Stimulated activated CD8-positive, alpha-beta memory T cell treated with anti-CD3 and anti-CD28 coated beads, Interleukin-12 subunit alpha, Interleukin-12 subunit beta, amount 100 ng/mL, for 24 hours (primary cell): ENCODE measurements around the gene MEI4.
"Not testable (repeated sequence)": the region's sequence is repeated elsewhere in the genome, so short reads cannot be mapped to it uniquely, and the experiment has no call there.

Source experiments
- DNase-seq: peaks from one replicate; pipeline ENCODE4 v3.0.0-alpha.2; 2020; ENCODE audit errors: extremely low read depth

Gene MEI4

GRCh38 chr6:77652739-77653138 lies at the start of gene MEI4:
Gene MEI4, plus strand, starts transcription at chr6:77653039. Its CDS starts 37,633 bp downstream, at chr6:77690672.
- DNase-seq: no peak

GRCh38 chr6:77604476-77604875 lies 48.4 kb upstream of the MEI4 start:
- DNase-seq: no peak

- no peak for DNase-seq
Observed at GRCh38 chr6:77607004-77607403, 45.8 kb upstream of the MEI4 start.

- DNase-seq: no peak
Observed at GRCh38 chr6:77609106-77609505, 43.7 kb upstream of the MEI4 start.

- no peak for DNase-seq
Observed at GRCh38 chr6:77619114-77619513, 33.7 kb upstream of the MEI4 start.

GRCh38 chr6:77620278-77620882 lies 32.5 kb upstream of the MEI4 start:
- DNase-seq: no peak

GRCh38 chr6:77624515-77624914 lies 28.3 kb upstream of the MEI4 start:
- no peak for DNase-seq

- no peak for DNase-seq
Observed at GRCh38 chr6:77626426-77626825, 26.4 kb upstream of the MEI4 start.

- no peak for DNase-seq
Observed at GRCh38 chr6:77630014-77630413, 22.8 kb upstream of the MEI4 start.

GRCh38 chr6:77633471-77633870 lies 19.4 kb upstream of the MEI4 start:
- no peak for DNase-seq

GRCh38 chr6:77633993-77634715 lies 18.7 kb upstream of the MEI4 start:
- no peak for DNase-seq

GRCh38 chr6:77638129-77638830 lies 14.6 kb upstream of the MEI4 start:
- no peak for DNase-seq

GRCh38 chr6:77644102-77644705 lies 8.6 kb upstream of the MEI4 start:
- DNase-seq: no peak

GRCh38 chr6:77650098-77650663 lies 2.7 kb upstream of the MEI4 start:
- no peak for DNase-seq

GRCh38 chr6:77653816-77654215 lies 977 bp downstream of the MEI4 start:
- DNase-seq: no peak

GRCh38 chr6:77655035-77655434 lies 2.2 kb downstream of the MEI4 start:
- not testable (repeated sequence) for DNase-seq

- DNase-seq: no peak
Observed at GRCh38 chr6:77656999-77657764, 4.3 kb downstream of the MEI4 start.

GRCh38 chr6:77666340-77666739 lies 13.5 kb downstream of the MEI4 start:
- no peak for DNase-seq

GRCh38 chr6:77666846-77667245 lies 14.0 kb downstream of the MEI4 start:
- DNase-seq: no peak

- DNase-seq: no peak
Observed at GRCh38 chr6:77669913-77670312, 17.1 kb downstream of the MEI4 start.

- no peak for DNase-seq
Observed at GRCh38 chr6:77674211-77674610, 21.4 kb downstream of the MEI4 start.
